ENCODE results near the gene GET4. TPM values are rescaled to one million over a fixed set of nuclear protein-coding genes. Genes with fewer than 3 reads are reported as not detected.

GET4 gene
- total RNA-seq, 1 experiment from 2014 or later: 44.8 TPM

GRCh38 chr7:842431-843031, 33.8 kb upstream of the GET4 start (continued):
- no peak for TF ChIP-seq CTCF (IDR thresholded peaks at IDR 0.05 in 2 of 3, conservative IDR thresholded peaks at IDR 0.05 in 1 of 3; ENCODE audit: borderline replicate concordance in 1 of 3, insufficient read depth in 1 of 3, low read depth in 2 of 3, low read length in 2 of 3)
- TF ChIP-seq FOSL1 (IDR thresholded peaks at IDR 0.05; ENCODE audit: low read depth): no peak
- no peak for TF ChIP-seq POLR2AphosphoS5 (IDR thresholded peaks at IDR 0.05; ENCODE audit: low read depth, low read length)
- TF ChIP-seq CBX3 (IDR thresholded peaks at IDR 0.05; ENCODE audit: low read depth): no peak
- TF ChIP-seq EGR1 (IDR thresholded peaks at IDR 0.05; ENCODE audit: low read depth): no peak
- no peak for TF ChIP-seq POLR2A (IDR thresholded peaks at IDR 0.05; ENCODE audit: borderline replicate concordance, extremely low read depth, insufficient read depth, insufficient read length)
- TF ChIP-seq ELF1 (IDR thresholded peaks at IDR 0.05; ENCODE audit: borderline replicate concordance, low read depth): no peak
- TF ChIP-seq CEBPB (IDR thresholded peaks at IDR 0.05; ENCODE audit: low read depth): no peak
- no peak for TF ChIP-seq JUND (IDR thresholded peaks at IDR 0.05)

GRCh38 chr7:843230-843629, 33.1 kb upstream of the GET4 start:
- Histone ChIP-seq H3K9me3 (ENCODE audit: control insufficient read depth in 1 of 2, insufficient read depth in 1 of 2, low read depth in 1 of 2, low read length in 2 of 2) (no peaks in the 10 kb centered on the region), H3K79me2 (ENCODE audit: insufficient read depth, low read length) (peaks cover 68% of the 10 kb centered on the region), H3K36me3 (ENCODE audit: control insufficient read depth in 1 of 2, insufficient read depth in 2 of 2, low read length in 2 of 2) (peaks cover 22 to 41% of the 10 kb centered on the region in 2 experiments; a peak in 3 of 4 replicates), H3K27ac (ENCODE audit: low read depth, low read length) (no peak overlapping the region), H4K20me1 (ENCODE audit: insufficient read depth) (no peaks in the 10 kb centered on the region), H3K27me3 (ENCODE audit: insufficient read depth, low read length) (no peaks in the 10 kb centered on the region), H3K4me3 (replicated peaks in 1 of 2; ENCODE audit: low read depth in 1 of 2, low read length in 2 of 2) (no peak overlapping the region), H3K9ac (ENCODE audit: low read length) (no peak overlapping the region), H2AFZ (ENCODE audit: low read depth, low read length, poor library complexity, severe bottlenecking) (no peak overlapping the region), H3K4me1 (ENCODE audit: control insufficient read depth in 1 of 2, insufficient read depth in 2 of 2, low read length in 2 of 2) (peaks cover 6 to 16% of the 10 kb centered on the region in 2 experiments; a peak in 3 of 4 replicates), H3K9me2 (ENCODE audit: insufficient read depth) (no peaks in the 10 kb centered on the region), H3K4me2 (ENCODE audit: low read length) (no peak overlapping the region)
- ATAC-seq (no peak), DNase-seq (ENCODE audit: low read depth, low spot score) (no peak)
- ChIA-PET CTCF (no interaction called here), POLR2A (no interaction called here), RAD21 (ENCODE audit: low non-redundant PET in 1 of 2, low total read pairs in 2 of 2, uncharacterized antibody in 2 of 2, unreplicated experiment in 2 of 2) (no interaction called here)
- no TSS peak for BruUV-seq (replicated peaks)
- intact Hi-C loops (cut with micrococcal nuclease): no loop called here
- TF ChIP-seq SRF (IDR thresholded peaks at IDR 0.05; ENCODE audit: low read depth) (no peak), TCF7L2 (IDR thresholded peaks at IDR 0.05; ENCODE audit: borderline replicate concordance, extremely low read depth, insufficient read depth, insufficient read length) (no peak), REST (IDR thresholded peaks at IDR 0.05; ENCODE audit: low read depth) (no peak), ATF3 (IDR thresholded peaks at IDR 0.05) (no peak), CBX3 (IDR thresholded peaks at IDR 0.05; ENCODE audit: low read depth) (no peak), EZH2 (IDR thresholded peaks at IDR 0.05) (no peak), POLR2AphosphoS5 (IDR thresholded peaks at IDR 0.05; ENCODE audit: low read depth, low read length) (no peak), POLR2A (IDR thresholded peaks at IDR 0.05; ENCODE audit: borderline replicate concordance, extremely low read depth, insufficient read depth, insufficient read length) (no peak), CTCF (IDR thresholded peaks at IDR 0.05 in 2 of 3, conservative IDR thresholded peaks at IDR 0.05 in 1 of 3; ENCODE audit: borderline replicate concordance in 1 of 3, insufficient read depth in 1 of 3, low read depth in 2 of 3, low read length in 2 of 3) (no peak), SP1 (IDR thresholded peaks at IDR 0.05; ENCODE audit: low read depth) (no peak), EGR1 (IDR thresholded peaks at IDR 0.05; ENCODE audit: low read depth) (no peak), SIN3A (IDR thresholded peaks at IDR 0.05; ENCODE audit: low read depth) (no peak), FOSL1 (IDR thresholded peaks at IDR 0.05; ENCODE audit: low read depth) (no peak)
